ENCODE measurements around the gene PRAMEF1.
"Not testable (repeated sequence)": the region's sequence is repeated elsewhere in the genome, so short reads cannot be mapped to it uniquely, and the experiment has no call there.

PRAMEF1 gene

GRCh38 chr1:12776801-12777557, 14.2 kb upstream of the PRAMEF1 start:
- DNase-seq, result no peak

GRCh38 chr1:12778061-12778460, 13.1 kb upstream of the PRAMEF1 start:
- no peak for DNase-seq

DNA sequence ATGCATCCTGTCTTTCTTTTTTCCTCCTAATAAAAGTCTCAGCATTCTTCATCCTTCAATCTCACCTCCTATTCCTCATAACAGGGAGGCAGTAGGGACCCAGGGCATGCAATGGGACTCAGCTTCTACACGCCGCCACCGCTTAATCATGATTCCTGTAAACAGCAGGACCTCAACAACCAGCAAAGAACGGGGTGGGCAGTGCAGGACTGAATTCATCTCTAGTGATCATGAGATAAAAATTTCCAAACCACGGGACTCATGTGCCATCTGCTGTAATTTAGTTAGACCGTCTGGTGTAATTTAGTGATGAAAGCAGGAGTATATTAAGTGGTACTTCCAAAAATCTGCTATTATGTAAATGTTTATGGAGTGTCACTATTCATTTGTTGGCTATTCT, 12.3 kb upstream of the PRAMEF1 start:
- no peak for DNase-seq

DNA sequence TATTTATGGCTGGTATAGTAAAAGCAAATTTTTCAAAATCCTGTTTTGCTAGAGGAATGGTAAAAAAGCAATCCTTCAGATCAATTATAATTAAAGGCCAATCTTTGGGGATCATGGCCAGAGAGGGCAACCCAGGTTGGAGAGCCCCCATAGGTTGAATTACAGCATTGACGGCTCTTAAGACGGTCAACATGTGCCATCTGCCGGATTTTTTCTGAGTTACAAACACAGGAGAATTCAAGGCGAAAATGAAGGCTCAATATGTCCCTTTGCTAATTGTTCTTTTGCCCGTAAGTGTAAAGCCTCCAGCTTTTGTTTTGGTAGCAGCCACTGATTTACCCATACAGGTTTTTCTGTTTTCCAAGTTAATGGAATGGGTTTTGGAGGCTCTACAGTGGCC, 9.7 kb upstream of the PRAMEF1 start:
- not testable (repeated sequence) for DNase-seq

DNA sequence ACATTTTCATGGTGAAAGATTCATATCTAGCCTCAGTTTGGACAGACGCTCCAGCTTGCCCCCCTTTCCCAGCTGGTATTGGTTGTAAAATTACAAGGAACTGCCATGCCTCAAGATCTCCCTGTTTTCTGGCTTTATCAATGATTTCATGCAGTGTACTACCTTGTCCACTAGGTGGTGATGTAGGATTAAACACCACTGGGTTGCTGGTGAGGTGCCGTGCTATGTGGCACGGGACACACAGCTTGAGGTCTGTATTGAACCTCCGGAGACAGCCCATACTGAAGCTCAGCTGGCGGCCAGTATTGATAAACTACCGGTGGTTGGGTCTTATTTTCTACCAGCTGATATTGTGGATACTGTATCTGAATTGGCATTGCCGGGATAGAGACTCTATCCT, 7.4 kb upstream of the PRAMEF1 start:
- DNase-seq, result peak; percentile 50

DNA sequence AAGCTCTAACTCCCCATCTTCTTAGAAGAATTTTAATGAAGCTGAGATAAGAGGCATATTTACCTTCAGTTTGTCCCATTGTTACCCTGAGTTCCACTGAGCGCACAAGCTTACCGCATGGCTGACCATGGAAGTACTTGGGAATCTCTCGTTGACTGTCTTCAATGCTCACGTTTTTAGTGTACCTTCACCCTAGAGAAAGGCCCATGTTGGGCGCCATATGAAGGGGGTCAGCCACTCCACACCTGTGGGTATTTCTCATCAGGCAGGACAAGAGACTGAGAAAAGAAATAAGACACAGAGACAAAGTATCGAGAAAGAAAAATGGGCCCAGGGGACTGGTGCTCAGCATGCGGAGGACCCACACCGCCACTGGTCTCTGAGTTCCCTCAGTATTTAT, 6.5 kb upstream of the PRAMEF1 start:
- DNase-seq, result not testable (repeated sequence)

DNA sequence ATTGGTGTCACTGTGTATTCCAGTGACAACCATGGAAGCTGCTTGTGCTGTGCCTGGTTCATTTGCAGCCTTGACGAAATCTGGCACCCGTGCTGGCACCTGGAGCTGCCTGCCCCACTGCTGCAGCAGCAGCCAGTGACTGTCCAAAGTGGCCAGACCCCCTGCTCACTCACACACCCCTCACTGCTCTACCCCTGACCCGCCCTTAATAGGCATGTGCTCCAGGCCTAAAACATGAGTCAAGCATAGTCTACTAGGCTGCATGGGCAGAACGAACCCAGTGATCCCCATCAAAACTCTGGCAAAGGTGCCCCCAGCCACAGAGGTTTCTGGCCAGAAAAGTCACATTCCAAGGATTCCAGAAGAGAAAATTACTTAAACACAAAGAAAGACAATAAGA, 7.7 kb downstream of the PRAMEF1 start:
- no peak for DNase-seq

DNA sequence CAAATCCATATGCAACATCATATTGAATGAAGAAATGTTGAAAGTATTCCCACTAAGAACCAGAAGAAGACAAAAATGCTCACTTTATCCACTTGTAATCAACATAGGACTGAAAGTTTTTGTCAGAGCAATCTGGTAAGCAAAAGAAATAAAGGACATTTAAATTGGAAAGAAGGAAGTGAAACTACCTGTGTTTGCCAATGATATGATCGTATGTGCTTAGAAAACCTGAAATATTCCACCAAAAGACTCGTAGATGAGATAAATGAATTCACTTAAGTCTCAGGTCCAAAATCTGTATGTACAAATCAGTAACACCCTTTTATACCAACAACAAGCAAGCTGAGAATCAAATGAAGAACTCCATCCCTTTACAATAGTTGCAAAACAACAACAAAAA, 8.5 kb downstream of the PRAMEF1 start:
- no peak for DNase-seq

DNA sequence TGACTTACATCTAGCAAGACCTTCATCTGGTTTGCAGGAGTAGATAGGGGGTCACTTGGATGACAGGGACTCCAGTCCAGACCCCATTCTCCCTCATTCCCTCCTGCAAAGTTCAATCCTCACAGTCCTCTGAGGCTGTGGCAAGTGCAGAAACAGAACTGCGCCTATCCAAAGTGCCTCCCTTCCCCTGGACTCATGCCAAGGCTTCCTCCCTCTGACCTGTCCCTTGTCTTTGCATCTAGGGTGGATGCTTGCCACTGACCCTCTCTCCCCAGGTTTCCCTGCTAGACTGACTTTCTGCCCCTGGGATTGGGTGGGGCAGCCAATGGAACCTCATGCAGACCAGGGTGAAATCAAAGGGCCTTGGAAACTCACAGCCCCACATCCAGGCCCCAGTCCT, 18.7 kb downstream of the PRAMEF1 start:
- no peak for DNase-seq

DNA sequence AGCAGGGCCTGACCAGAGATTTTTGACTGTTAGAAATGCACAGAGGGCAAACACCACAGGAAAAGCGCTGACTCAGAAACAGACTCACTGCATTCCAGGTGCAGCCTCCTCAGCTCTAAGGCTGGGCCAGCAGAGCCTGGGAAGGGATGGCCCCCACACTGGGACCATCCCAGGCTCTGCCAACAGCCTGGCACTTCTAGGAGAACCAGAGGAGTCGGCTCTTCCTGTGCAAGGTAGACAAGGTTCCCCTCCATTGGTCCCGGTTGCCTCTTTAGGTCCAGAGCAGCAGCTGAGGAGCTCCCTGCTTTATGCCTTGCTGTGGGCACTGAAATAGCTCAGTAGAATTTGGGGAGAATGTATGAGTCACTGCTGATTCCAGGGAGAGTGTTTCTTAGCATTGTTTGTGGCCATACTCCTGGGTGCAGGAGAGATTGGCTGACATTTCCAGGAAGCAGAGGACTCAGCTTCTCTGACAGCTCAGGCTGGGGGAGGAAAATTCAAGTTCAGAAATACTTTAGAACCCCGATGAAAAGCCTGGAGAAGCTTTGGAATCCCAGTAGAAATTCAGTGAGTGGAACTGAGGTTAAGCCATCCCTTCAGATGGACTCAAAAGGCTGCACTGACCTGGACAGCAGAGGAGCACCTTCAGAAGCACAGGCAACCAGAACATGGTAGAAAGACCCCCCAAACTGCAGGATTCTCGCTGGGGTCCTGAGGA, 19.7 kb downstream of the PRAMEF1 start:
- DNase-seq, result no peak

DNA sequence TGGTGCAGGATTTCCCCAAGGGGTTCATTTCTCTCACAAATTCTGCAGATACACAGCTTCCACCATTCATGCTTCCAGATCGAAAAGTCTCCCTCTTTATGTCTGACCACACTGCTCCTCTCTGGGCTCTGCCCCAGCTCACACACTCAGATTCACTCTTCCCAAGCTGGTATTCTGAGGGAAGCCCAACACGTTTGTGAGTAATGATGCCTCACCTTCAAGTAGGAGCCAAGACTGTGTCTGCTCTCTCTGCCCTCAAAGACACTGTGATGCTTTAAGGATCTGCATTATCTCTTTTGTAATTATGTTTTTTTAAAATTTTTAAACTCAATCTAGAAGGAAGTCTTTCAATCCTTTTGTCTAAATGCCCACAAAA, 20.2 kb downstream of the PRAMEF1 start:
- DNase-seq, result no peak

DNA sequence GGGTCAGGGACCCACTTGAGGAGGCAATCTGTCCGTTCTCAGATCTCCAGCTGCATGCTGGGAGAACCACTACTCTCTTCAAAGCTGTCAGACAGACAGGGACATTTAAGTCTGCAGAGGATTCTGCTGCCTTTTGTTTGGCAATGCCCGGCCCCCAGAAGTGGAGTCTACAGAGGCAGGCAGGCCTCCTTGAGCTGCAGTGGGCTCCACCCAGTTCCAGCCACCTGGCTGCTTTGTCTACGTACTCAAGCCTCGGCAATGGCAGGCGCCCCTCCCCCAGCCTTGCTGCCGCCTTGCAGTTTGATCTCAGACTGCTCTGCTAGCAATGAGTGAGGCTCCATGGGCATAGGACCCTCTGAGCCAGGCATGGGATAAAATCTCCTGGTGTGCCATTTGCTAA, 27.9 kb downstream of the PRAMEF1 start:
- DNase-seq, result not testable (repeated sequence)

- DNase-seq, result not testable (repeated sequence)
Measured at GRCh38 chr1:12831310-12831709, 40.1 kb downstream of the PRAMEF1 start, which contains the start of gene PRAMEF11. TSS of gene PRAMEF11 (minus strand) at chr1:12831410. CDS start at chr1:12828789, 2,621 bp downstream.

DNA sequence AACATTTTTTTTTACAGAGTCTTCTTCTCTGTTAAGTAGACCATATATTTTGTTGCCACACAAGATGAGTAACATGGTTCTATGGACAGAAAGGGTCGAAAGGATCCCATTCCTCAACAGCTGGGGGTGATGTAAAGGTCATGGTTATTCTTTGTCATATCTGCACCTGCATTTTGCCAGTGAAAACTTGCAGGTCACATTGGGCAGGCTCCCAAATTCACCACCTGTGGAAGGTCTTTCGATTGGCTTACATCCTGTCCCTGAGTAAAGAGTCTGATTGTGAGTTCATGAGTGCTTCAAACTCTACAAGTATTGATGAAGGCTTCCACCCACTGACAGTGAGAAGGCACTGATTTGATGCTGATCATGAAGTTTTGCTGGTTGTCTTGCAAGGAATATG, 42.1 kb downstream of the PRAMEF1 start:
- not testable (repeated sequence) for DNase-seq
